Dedifferentiated amniotic fluid mesenchymal stem cell (primary cell): ENCODE data around the gene MYO9B.
A peak's percentile ranks its signal among the peaks of the same experiment; 100 is the strongest.

Experiments used
- DNase-seq: peaks from one replicate; pipeline ENCODE4 v3.0.0-alpha.2; 2016; ENCODE audit errors: extremely low spot score

MYO9B gene, protein sequence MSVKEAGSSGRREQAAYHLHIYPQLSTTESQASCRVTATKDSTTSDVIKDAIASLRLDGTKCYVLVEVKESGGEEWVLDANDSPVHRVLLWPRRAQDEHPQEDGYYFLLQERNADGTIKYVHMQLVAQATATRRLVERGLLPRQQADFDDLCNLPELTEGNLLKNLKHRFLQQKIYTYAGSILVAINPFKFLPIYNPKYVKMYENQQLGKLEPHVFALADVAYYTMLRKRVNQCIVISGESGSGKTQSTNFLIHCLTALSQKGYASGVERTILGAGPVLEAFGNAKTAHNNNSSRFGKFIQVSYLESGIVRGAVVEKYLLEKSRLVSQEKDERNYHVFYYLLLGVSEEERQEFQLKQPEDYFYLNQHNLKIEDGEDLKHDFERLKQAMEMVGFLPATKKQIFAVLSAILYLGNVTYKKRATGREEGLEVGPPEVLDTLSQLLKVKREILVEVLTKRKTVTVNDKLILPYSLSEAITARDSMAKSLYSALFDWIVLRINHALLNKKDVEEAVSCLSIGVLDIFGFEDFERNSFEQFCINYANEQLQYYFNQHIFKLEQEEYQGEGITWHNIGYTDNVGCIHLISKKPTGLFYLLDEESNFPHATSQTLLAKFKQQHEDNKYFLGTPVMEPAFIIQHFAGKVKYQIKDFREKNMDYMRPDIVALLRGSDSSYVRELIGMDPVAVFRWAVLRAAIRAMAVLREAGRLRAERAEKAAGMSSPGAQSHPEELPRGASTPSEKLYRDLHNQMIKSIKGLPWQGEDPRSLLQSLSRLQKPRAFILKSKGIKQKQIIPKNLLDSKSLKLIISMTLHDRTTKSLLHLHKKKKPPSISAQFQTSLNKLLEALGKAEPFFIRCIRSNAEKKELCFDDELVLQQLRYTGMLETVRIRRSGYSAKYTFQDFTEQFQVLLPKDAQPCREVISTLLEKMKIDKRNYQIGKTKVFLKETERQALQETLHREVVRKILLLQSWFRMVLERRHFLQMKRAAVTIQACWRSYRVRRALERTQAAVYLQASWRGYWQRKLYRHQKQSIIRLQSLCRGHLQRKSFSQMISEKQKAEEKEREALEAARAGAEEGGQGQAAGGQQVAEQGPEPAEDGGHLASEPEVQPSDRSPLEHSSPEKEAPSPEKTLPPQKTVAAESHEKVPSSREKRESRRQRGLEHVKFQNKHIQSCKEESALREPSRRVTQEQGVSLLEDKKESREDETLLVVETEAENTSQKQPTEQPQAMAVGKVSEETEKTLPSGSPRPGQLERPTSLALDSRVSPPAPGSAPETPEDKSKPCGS (N-terminal part only)

DNA sequence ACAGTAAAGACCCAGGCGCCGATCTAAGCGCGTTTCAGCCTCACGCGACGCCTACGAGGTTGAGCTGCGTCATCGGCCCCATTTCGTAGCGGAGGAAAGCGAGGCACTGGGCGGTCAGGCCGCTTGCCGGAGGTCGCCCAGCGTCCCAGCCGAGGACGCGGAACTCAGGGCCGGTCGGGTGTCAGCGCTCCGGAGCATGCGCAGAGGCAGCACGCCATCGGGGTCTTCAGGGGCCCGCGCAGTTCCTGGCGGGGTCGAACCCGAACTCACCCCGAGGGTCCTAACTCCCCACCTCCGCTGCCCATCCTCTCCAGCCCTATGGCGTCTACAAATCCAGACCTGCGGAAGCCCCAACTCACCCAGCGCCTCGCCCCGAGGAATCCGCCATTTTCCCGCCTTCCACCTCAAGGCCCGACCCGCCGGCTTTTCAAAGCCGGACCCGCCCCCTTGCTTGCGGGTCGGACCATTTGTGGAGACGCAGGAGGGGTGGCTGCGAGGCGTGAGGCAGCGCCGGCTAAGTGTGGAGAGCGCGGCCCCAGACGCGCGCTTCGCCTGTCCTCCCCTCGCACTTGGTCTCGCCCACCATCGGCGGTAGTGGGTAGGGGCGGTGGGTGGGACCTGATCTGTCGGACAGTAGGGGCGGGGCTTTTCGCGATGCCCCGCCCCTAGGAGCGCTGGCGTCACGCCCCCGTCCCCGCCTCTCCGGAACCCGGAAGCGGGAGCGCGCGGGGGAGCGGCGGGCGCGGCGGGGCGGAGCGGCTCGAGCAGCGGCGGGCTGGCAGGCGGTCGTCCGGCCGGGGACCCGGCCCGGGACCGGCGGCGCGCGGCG, at the start of gene MYO9B, which contains the start of gene HAUS8:
MYO9B (plus strand) TSS at position 743 of the 829 bp plus-strand sequence. CDS start 25,941 bp downstream, outside the sequence.
HAUS8 (minus strand) TSS at position 418 of the 829 bp plus-strand sequence; CDS start at position 388, 30 bp downstream.
- DNase-seq = peak; percentile 99

DNA sequence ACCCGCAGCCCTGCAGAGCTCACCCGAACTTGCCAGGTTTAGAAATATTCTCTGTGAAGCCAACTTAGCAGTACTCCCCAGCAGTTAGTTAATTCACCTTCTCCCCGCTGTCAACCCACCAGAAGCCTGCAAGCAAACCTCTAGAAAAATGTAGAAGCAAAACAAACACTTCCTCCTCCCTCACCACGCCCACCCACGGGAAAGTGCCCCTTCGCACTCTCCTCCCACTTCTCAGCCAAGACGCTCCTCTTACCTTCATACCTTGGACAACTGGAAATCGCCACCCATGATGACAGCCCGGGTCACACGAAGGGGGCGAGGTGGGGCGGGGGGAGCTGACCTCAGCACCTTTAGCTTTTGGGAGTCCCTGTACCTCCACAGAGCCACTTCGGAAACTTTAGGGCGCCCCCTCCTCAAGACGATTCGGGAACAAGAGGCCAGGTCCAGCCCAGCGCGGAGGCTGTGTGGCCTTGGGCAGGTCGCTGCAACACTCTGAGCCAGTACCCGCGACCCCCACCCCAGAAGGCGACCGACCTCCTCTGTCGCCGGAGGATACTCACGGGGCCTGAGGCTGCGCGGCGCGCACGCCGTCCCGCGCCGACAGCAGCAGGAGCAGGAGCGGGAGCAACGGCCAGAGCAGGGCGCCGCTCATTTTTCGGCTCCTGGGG, 49.5 kb upstream of the MYO9B start:
- DNase-seq = no peak

DNA sequence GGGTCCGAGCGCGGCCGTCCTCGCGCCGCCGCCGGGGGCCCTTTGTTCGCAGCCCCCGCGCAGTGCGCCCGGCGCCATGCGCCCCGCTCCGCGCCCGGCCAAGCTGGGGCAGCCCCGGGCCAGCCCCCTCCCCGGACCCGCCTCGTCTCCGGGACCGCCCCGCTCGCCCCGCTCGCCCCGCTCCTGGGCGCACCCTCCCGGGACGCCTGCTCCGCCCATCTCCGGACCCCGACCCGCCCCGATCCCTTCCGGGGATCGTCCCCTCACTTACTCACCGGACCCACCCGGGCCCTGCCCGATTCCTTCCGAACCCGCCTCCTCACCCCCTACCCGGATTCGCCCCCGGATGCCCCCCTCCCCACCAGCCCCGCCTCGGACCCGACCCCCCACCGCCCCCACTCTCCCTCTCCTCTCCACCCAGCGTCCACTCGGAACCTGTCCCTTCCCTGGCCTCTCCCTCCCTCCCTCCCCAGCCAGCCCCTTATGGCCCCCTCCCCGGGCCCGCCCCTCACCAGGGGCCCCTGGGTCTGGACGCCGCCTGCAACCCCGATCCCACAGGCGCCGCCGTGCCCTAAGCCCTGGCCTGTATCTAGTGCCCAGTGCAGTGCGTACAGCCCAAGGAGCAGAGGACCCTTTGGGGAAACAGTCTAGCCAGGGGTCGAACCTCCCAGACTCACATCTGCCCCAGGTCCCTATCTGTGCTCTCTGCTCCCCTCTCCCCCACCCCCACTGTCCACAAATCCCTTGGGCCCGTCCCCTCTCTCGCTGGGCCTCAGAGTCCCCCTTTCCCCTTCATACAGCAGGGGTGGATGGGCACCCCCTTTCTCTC, 48.7 kb upstream of the MYO9B start, which contains the start of gene CPAMD8:
CPAMD8 (minus strand) TSS at position 105 of the 829 bp plus-strand sequence. CDS start 168 bp downstream, outside the sequence.
- DNase-seq = no peak

DNA sequence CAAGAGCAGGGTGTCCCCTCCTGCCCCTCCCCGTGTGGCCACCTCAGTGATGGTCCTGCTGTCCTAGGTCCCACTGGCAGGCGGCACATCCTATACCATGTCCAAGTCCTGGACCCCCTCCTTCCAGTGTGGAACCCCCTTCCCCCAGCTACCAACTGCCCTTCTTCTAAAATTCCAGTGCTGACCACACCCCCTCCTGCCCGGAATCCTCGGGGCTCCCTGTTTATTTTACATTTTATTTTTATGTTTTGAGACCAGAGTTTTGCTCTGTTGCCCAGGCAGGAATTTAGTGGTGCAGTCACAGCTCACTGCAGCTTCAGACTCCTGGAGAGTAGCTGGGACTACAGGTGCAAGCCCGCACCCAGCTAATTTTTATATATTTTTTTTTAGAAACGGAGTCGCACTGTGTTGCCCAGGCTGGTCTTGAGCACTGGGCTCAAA, 48.0 kb upstream of the MYO9B start:
- DNase-seq = no peak

DNA sequence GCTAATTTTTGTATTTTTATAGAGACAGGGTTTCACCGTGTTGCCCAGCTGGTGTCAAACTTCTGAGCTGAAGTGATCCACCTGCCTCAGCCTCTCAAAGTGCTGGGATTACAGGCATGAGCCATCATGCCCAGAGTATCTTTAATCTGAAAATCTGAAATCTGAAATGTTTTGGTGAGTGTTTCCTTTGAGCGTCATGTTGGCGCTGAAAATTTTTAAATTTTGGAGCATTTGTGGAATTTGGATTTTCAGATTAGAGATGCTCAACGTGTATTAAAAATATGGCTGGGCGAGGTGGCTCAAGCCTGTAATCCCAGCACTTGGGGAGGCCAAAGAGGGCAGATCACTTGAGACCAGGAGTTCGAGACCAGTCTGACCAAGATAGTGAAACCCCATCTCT, 43.8 kb upstream of the MYO9B start:
- no peak for DNase-seq

DNA sequence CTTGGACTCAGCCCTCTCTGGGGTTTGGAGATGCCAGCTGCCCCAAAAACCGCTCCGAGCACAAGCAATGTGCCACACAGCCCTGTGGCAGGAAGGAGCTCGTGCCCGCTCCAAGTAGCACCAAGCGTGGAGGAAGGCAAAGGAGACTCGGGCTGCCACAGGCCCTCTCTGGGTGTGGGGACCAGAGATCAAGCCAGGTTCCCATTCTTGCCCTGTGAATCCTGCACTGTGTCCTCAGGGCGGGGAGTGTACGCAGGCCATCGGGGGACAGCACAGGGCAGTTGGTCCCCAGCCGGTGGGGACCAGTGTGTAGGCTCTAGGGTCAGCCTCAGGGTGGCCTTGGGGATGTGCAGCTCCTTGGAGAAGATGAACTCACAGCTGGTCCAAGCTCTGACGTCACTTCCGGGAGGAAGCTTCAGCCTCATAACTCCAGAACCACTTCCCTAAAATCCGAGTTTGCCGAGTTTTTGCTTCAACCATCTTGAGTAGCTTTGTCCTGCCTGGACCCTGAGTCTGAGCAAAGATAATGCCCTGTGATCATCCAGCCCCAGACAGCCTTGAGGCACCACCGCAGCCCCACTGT, 39.6 kb upstream of the MYO9B start:
- DNase-seq = no peak

DNA sequence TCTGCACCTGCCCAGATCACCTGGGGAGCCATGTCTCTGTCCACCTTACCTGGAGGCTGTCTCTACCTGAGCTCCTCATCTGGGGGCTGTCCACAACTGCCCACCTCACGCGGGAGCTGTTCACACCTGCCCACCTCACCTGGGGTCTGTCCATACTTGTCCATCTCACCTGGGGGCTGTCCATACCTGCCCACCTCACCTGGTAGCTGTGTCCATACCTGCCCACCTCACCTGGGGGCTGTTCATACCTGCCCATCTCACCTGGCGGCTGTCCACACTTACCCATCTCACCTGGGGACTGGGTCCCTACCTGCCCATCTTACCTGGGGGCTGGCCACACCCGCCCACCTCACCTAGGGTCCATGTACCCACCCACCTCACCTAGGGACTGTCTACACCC, 38.9 kb upstream of the MYO9B start:
- no peak for DNase-seq

DNA sequence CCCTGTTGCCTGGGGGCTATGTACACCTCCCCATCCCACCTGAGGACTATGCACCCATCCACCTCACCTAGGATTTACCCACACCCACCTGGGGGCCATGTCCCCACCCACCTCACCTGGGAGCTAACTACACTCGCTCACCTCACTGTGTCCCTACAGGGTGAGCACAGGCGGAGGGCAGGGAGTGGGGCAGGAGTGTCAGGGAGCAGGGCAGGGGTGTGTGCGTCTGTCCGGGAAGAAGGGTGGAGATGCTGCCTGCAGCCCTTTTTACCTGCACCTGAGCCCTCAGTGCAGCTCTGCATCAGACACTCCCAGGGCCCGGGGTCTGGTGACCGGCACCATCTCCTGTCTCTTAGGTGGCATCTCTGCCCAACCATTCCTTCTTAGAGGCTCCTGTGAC, 38.4 kb upstream of the MYO9B start:
- no peak for DNase-seq

DNA sequence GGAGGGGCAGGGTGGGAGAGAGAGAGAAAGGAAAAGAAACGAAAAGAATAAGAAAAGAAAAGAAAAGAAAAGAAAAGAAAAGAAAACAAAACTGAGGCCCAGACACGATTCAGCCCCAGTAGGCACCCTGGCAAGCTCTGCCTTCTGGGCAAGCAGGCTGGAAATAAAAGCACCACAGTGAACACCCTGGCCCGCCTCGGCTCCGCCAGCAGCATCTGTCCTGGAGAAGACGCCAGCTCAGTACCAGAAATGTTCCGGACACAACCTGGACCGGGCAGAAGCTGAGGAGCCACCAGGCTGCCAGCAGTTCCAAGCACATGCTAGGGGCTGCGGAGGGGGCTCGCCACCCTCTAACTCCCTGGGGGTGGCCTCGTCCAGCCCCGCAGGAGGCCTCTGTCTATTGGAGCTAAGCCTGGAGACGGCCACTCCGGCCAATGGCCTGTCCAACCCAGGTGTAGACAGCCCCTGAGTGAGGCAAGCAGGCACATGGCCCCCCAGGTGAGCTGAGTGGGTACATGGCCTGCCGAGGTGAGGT, 37.5 kb upstream of the MYO9B start:
- DNase-seq = no peak

DNA sequence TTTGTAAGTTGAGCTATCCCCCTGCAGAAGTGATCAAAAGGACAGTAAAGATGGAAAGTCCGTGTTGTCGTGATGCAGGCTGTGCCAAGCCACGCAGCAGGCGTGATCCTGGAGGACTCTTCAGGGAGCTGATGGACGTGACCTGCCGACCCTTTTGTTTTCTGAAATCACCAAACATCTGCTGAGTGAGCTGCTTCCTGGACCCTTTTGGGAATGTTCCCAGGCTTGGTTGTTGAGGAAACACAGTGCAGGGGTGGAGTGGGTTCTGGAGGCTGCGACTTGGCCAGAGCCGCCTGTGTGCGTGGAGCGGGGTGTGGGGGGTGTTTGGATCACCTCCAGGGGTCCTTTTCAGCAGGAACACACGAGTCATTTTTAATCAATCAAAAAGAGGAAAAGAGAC, 33.6 kb upstream of the MYO9B start:
- no peak for DNase-seq

DNA sequence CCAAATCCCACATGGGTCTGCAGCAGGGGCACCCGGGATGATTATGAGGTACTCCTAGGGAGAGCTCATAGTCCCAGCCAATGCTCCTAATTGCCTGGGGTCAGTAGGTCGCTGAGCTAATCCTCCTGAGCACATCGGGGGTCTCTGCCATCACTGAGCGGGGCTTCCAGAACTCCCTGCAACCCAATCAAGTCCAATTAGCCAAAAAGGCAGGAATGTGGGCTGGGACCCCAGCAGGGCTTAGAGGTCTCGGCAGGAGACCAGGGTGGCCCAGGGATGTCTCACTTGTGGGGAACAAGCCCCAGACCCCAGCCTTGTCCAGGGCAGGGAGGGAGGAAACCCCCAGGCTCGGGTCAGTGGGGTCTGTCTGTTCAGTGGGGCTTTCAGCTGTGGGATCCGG, 31.8 kb upstream of the MYO9B start:
- DNase-seq = no peak

DNA sequence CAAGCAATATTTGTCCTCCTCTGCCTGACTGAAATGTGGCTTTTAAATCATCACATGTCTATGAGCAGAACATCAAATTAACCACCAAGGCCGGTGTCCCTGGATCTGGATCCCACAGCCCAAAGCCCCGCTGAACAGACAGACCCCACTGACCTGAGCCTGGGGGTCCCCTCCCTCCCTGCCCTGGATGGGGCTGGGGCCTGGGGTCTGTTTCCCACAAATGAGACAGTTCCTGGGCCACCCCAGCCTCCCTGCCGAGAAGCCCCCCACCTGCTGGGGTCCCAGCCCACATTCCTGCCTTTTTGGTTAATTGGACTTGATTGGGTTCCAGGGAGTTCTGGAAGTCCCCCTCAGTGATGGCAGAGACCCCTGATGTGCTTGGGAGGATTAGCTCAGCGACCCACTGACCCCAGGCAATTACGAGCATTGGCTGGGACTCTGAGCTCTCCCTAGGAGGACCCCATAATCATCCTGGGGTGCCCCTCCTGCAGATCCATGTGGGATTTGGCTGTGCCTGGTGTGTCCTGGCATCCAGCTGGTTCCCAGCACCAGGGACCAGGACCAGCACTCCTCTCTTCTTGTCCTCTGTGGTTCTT, 29.6 kb upstream of the MYO9B start:
- no peak for DNase-seq

DNA sequence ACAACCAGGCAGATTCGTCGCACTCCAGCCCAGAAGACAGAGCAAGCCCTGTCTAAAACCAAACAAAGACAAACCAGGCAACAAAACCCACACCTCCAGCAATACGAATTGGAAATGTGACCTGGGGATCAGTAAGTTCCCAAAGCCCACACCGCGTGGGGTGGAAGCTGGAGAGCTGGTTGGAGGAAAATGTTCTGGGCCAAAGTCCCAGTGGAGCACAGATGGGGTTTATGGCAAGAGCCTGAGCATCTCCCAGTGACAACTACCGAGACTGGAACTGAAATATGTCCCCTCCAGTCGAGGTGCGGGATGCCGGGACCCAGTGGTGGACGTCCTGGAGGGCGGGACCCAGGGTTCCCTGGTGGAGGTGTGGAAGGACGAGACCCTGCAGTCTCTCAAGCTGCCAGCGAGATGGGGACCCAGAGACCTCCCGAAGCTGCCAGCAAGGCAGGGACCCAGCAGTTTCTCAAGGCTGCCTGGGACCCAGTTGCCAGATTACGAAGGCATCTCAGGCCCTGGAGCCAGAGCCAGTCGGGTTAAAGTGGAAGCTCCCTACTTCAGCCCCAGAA, 26.6 kb upstream of the MYO9B start:
- DNase-seq = no peak

DNA sequence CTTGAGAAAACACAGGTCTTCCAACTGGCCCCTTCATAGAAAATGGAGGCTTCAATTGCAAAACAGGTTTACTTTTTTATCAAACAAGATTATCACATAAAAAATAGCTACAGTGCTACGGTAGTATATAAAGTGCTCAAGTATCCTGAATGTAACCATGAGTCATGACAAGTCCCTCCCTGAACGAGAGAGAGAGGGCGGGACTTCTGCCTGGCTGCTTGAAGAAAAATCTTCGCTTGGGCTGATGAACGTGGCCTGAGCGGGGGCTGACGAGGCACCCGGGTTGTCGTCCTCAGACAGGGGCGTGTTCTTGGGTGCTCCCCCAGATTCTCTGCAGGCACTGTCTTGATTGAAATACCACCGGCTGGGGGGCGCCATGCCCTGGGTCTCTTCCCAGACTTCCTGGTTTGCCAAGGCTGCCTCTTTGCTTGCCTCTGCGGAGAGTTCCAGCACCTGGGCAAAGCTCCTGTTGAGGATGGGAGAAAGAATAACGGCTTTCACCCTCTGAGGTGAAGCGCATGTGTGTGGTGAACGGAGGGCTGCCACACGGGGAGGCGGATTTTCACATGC, 25.8 kb upstream of the MYO9B start:
- no peak for DNase-seq

DNA sequence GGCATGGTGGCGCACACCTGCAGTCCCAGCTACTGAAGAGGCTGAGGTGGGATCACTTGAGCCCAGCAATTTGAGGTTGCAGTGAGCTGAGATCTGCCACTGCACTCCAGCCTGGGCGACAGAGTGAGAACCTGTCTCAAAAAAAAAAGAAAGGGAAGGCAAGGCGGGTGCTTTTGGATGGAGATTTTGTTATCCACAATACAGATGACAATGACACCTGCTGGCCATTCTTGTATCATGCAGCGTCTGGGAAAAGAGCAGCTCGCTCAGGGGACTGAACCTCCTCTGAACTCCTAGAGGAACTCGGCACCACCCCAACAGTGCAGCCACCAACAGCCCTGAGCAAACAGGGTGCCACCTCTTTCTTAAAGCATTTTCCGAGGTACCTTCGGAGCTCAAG, 23.1 kb upstream of the MYO9B start:
- DNase-seq = peak; percentile 27

DNA sequence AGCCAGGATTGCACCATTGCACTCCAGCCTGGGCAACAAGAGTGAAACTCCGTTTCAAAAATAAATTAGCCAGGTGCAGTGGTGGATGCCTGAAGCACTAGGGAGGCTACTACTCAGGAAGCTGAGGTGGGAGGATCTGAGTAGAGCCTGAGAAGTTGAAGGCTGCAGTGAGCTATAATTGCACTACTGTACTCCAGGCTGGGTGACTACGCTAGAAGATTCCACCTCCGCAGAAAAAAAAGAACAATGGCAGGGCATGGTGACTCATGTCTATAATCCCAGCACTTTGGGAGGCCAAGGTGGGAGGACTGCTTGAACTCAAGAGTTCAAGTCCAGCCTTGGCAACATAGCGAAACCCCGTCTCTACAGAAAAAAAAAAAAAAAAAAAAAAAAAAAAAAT, 20.8 kb upstream of the MYO9B start:
- no peak for DNase-seq

DNA sequence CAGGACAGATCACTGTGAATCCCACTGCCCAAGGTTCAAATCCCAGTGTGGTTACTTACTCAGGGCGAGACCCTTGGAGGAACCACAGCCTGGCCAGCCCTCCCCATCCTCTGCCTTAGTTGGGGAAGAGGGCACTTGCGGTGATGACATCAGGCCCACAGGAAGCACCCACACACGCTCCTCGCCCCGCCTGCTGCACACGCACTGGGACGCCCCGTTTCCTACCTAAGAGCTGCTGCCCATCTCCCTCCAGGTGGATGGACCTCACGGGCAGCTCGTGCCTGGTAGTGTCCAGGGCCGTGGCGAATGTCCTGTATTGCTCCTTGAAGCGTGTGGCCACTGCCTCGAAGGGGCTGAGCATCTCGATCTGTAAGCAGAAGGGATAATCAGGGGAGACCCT, 19.9 kb upstream of the MYO9B start:
- DNase-seq = no peak

DNA sequence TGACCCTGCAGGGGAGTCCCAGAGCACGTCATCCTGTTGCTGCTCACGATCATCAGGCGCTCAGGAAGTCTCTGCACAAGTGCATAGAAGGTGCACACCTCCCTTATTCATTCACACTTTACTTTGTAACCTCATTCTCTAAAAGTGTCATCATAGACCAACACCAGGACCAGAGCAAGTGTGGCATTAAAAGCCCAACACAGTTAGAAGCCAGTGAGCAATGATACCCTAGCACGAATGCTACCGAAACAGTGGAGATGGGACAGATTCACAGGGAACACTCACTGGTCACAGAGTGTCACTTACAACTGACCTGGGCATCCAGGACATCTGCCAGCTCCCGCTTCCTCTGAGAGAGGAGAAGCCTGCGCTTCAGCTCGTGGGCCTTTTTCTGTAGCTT, 17.3 kb upstream of the MYO9B start:
- no peak for DNase-seq
